ENCODE results near the gene FIGNL2. TPM values are rescaled to one million over a fixed set of nuclear protein-coding genes. Genes with fewer than 3 reads are reported as not detected.

FIGNL2 gene
- total and polyA plus RNA-seq, 9 of the 15 experiments (the other 6 are each of a cell fraction or from before 2014, with no cell fraction given) = 0.01 TPM; not detected in 8

DNA sequence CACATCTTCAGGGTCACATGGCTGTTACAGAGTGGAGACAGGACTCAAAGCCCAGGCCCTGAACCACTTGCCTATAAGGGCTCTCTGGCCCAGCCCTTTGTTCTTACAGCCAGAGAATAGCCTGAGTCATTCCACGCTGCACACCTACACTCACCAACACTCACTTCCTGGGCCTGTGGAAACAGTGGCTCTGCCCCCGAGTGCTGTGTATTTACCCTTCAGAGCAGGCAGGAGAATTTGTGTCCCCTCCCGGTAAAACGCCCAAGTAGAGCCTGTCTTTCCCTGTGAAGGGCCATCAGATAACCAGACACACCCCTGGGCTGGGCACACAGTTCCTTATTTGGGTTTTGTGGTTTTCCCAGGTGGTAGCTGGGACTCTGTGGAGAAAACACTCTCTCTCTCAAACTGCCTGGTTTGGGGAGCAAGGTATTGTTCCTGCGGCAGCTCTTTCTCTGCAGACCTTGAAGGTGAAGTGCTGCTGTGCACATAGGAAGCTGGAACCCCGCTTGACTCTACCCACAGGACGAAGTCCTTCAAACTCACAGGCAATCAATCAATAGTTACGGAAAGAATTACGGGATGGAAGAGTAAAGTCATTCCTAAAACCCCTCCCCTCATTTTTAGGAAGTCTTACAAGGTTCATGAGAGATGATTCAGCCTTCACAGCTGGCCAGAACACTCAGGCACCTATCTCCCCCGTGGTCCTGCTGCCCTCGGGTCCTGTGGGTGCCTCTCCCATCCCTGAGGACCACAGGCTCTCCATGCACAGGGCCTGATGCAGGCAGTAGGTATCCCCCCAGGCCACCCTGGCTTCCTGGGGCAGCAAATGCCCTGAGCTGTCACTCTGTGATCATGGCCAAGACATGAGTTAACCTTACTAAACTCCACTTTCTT lies 20.3 kb downstream of the FIGNL2 start (continued):
- no peak for TF ChIP-seq PTRF (tag; IDR thresholded peaks at IDR 0.05)
- no peak for TF ChIP-seq ZNF146 (CRISPR knock-in tag; IDR thresholded peaks at IDR 0.05; ENCODE audit: unreplicated experiment)

DNA sequence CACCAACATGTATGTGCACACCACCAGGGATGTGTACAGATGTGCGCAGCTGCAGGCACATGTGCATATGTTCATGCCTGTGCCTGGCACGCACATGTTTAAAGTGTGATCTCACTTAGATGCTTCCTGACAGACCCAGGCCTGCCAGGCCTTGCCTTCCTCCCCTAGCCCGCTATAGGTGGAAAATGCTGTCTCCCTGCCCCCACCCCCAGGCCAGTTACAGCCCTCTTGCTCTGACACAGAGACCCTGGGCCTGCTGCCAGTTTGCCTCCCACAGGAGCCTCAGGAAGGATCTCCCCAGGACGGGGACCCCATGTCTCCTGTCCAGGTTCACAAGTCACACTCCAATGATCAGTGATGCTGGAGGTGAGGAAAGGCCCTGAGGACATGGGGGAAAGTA lies 21.6 kb downstream of the FIGNL2 start:
- FAIRE-seq (no peak), ATAC-seq (no peak), DNase-seq (ENCODE audit: extremely low read depth in 1 of 4, low spot score in 3 of 4) (no peak)
- H3K4me2 ChIP-seq (ENCODE audit: insufficient read depth, low read length) = no peak overlapping the region
- no peaks in the 10 kb centered on the region for H3K9me3 ChIP-seq (replicated peaks; ENCODE audit: control insufficient read depth, insufficient read depth, low read depth, low read length)
- H3K9ac ChIP-seq (ENCODE audit: insufficient read depth in 1 of 2, low read depth in 2 of 2, low read length in 2 of 2) = no peak overlapping the region
- BruUV-seq (replicated peaks) = no TSS peak
- 36% methylated on average over 4 of the region's 4 CpGs for WGBS (ENCODE audit: insufficient coverage, low coverage, missing lambda C conversion rate)
- in situ Hi-C loops (cut with MboI) (no loop called here), intact Hi-C loops (cut with micrococcal nuclease) (loop anchor here (10.0 kb wide), 1 partner anchor 292 kb away; no protein-coding TSS in a partner anchor)
- H3K36me3 ChIP-seq (ENCODE audit: control insufficient read depth, insufficient read depth, low read length) = no peaks in the 10 kb centered on the region
- H2AFZ ChIP-seq (ENCODE audit: low read depth, low read length) = no peak overlapping the region
- POLR2A ChIA-PET = no interaction called here
- CTCF ChIA-PET (ENCODE audit: low intra/inter-chr PET ratio) = no interaction called here
- no peaks in the 10 kb centered on the region for H3K79me2 ChIP-seq (ENCODE audit: control insufficient read depth, insufficient read depth, low read length)
- peaks cover 20 to 67% of the 10 kb centered on the region in 2 experiments; a peak in 4 of 5 replicates for H3K27me3 ChIP-seq (ENCODE audit: control insufficient read depth in 2 of 2, insufficient read depth in 2 of 2, low read length in 2 of 2)
- no peak overlapping the region for H3K27ac ChIP-seq (ENCODE audit: extremely low read depth, low read depth, low read length)
- H3K4me1 ChIP-seq (replicated peaks in 1 of 2; ENCODE audit: control insufficient read depth in 2 of 2, insufficient read depth in 2 of 2, low read length in 2 of 2) = peaks cover 8 to 12% of the 10 kb centered on the region in 2 experiments; a peak in 4 of 5 replicates
- H3K9me1 ChIP-seq (ENCODE audit: control insufficient read depth, insufficient read depth, low read length) = no peaks in the 10 kb centered on the region
- peaks cover 10% of the 10 kb centered on the region for H4K20me1 ChIP-seq (replicated peaks; ENCODE audit: control insufficient read depth, insufficient read depth, low read length)
- H3K4me3 ChIP-seq = no peak overlapping the region
- TF ChIP-seq EZH2 (IDR thresholded peaks at IDR 0.05; ENCODE audit: borderline replicate concordance, low read depth, low read length) (no peak), ZFP1 (CRISPR knock-in tag; IDR thresholded peaks at IDR 0.05) (no peak), DACH1 (IDR thresholded peaks at IDR 0.05; ENCODE audit: partially characterized antibody) (no peak), FOXM1 (IDR thresholded peaks at IDR 0.05; ENCODE audit: low read depth) (no peak), FOXM1 (CRISPR knock-in tag; IDR thresholded peaks at IDR 0.05; ENCODE audit: low read depth) (no peak), L3MBTL2 (IDR thresholded peaks at IDR 0.05) (no peak), THAP12 (CRISPR knock-in tag; IDR thresholded peaks at IDR 0.05) (no peak), PRPF4 (IDR thresholded peaks at IDR 0.05; ENCODE audit: insufficient read depth, low read depth, low read length, poor library complexity, severe bottlenecking) (no peak), ERF (CRISPR knock-in tag; IDR thresholded peaks at IDR 0.05) (no peak), ZNF518B (CRISPR knock-in tag; IDR thresholded peaks at IDR 0.05) (no peak)
- TF ChIP-seq, protein P1, sequence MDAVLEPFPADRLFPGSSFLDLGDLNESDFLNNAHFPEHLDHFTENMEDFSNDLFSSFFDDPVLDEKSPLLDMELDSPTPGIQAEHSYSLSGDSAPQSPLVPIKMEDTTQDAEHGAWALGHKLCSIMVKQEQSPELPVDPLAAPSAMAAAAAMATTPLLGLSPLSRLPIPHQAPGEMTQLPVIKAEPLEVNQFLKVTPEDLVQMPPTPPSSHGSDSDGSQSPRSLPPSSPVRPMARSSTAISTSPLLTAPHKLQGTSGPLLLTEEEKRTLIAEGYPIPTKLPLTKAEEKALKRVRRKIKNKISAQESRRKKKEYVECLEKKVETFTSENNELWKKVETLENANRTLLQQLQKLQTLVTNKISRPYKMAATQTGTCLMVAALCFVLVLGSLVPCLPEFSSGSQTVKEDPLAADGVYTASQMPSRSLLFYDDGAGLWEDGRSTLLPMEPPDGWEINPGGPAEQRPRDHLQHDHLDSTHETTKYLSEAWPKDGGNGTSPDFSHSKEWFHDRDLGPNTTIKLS (IDR thresholded peaks at IDR 0.05; ENCODE audit: borderline replicate concordance, low read depth) = no peak

Measured in K562 (cell line).